Liver (tissue), 9 donors: ENCODE measurements around the gene STUM. TPM values are rescaled to one million over a fixed set of nuclear protein-coding genes. Genes with fewer than 3 reads are reported as not detected.

Experiments used
- DNase-seq: peaks from one replicate; pipeline ENCODE4 v3.0.0-alpha.2; 2017; ENCODE audit warnings: low spot score
- H3K27ac ChIP-seq, 2 donors: one replicate each; pipeline ENCODE4 v1.7.0; 2013; ENCODE audit warnings: inconsistent platforms in 2 of 2, low read length in 2 of 2, control low read depth in 1 of 2, low read depth in 1 of 2, mild to moderate bottlenecking in 1 of 2
- H3K27me3 ChIP-seq, 4 donors: one replicate each; pipeline versions ENCODE4 v1.6.1 to v1.7.0; 2013; ENCODE audit warnings: low read length in 3 of 4, inconsistent platforms in 1 of 4, mild to moderate bottlenecking in 1 of 4, moderate library complexity in 1 of 4; ENCODE audit not compliant: control insufficient read depth in 4 of 4, insufficient read depth in 4 of 4
- H3K36me3 ChIP-seq, 4 donors: one replicate each; pipeline versions ENCODE4 v1.6.1 to v1.7.0; 2013; ENCODE audit warnings: low read length in 3 of 4, mild to moderate bottlenecking in 3 of 4, low read depth in 1 of 4, moderate library complexity in 1 of 4; ENCODE audit not compliant: control insufficient read depth in 4 of 4, insufficient read depth in 3 of 4
- H3K4me1 ChIP-seq, 4 donors: one replicate each; pipeline versions ENCODE4 v1.6.1 to v1.7.0; 2013; ENCODE audit warnings: low read length in 3 of 4, mild to moderate bottlenecking in 3 of 4, moderate library complexity in 1 of 4; ENCODE audit not compliant: control insufficient read depth in 4 of 4, insufficient read depth in 4 of 4
- H3K4me3 ChIP-seq, 3 donors: one replicate each; pipeline versions ENCODE4 v1.6.1 to v1.7.0; 2013; ENCODE audit warnings: low read length in 3 of 3, control low read depth in 1 of 3, low read depth in 1 of 3, mild to moderate bottlenecking in 1 of 3
- H3K9ac ChIP-seq, 2 donors: one replicate each; pipeline ENCODE4 v1.7.0; 2013; ENCODE audit warnings: low read length in 2 of 2, mild to moderate bottlenecking in 2 of 2, moderate library complexity in 2 of 2, control low read depth in 1 of 2, low read depth in 1 of 2
- H3K9me3 ChIP-seq, 4 donors: one replicate each; pipeline versions ENCODE4 v1.6.1 to v1.7.0; 2013; ENCODE audit warnings: low read length in 3 of 4; ENCODE audit not compliant: control insufficient read depth in 4 of 4
- EGR1 ChIP-seq, 2 donors: IDR thresholded peaks; 2 replicates each; pipeline ENCODE4 v1.6.1; 2016 to 2018; ENCODE audit warnings: antibody characterized with exemption in 2 of 2, low read depth in 2 of 2
- FOXA1 ChIP-seq: IDR thresholded peaks from 2 replicates; pipeline ENCODE4 v1.6.1; 2016; ENCODE audit warnings: antibody characterized with exemption
- FOXA2 ChIP-seq: IDR thresholded peaks from 2 replicates; pipeline ENCODE4 v1.6.1; 2016; ENCODE audit warnings: antibody characterized with exemption
- GABPA ChIP-seq, 2 donors: IDR thresholded peaks in 1 of 2; conservative IDR thresholded peaks in 1 of 2; 2 replicates each; pipeline ENCODE4 v1.6.1; 2016; ENCODE audit warnings: antibody characterized with exemption in 2 of 2, mild to moderate bottlenecking in 1 of 2, moderate library complexity in 1 of 2
- HNF4A ChIP-seq, 2 donors: conservative IDR thresholded peaks; 2 replicates each; pipeline ENCODE4 v1.6.1; 2016; ENCODE audit warnings: antibody characterized with exemption in 2 of 2, mild to moderate bottlenecking in 2 of 2
- HNF4G ChIP-seq: IDR thresholded peaks from 2 replicates; pipeline ENCODE4 v1.6.1; 2016; ENCODE audit warnings: antibody characterized with exemption
- JUND ChIP-seq, 2 donors: IDR thresholded peaks; 2 replicates each; pipeline ENCODE4 v1.6.1; 2016; ENCODE audit warnings: antibody characterized with exemption in 2 of 2
- NR2F2 ChIP-seq: IDR thresholded peaks from 2 replicates; pipeline ENCODE4 v1.6.1; 2016; ENCODE audit warnings: antibody characterized with exemption
- RAD21 ChIP-seq, 2 donors: IDR thresholded peaks; 2 replicates each; pipeline ENCODE4 v1.6.1; 2016; ENCODE audit warnings: antibody characterized with exemption in 2 of 2, mild to moderate bottlenecking in 2 of 2
- RXRA ChIP-seq, 2 donors: IDR thresholded peaks; 2 replicates each; pipeline ENCODE4 v1.6.1; 2017 to 2018; ENCODE audit warnings: antibody characterized with exemption in 2 of 2, mild to moderate bottlenecking in 1 of 2
- SP1 ChIP-seq: IDR thresholded peaks from 2 replicates; pipeline ENCODE4 v1.6.1; 2018; ENCODE audit warnings: antibody characterized with exemption, mild to moderate bottlenecking
- TAF1 ChIP-seq: conservative IDR thresholded peaks from 2 replicates; pipeline ENCODE4 v1.6.1; 2016; ENCODE audit warnings: antibody characterized with exemption, mild to moderate bottlenecking
- WGBS: extraction: QIAGEN DNeasy Blood & Tissue Kit; methylation state at CpG from one replicate; pipeline ENCODE4 v1.1.7; 2013; 5-methylcytosine and 5-hydroxymethylcytosine counted together
- polyA plus RNA-seq, 2 donors: library from polyadenylated mRNA; stranded (reverse) in 1 of 2; unstranded in 1 of 2; fragments of 200-250 nt in 1 of 2; fragments of >200 nt in 1 of 2; fragmentation: Nextera tagmentation in 1 of 2; extraction: Ambion mirVana in 1 of 2; gene quantifications; one replicate each; pipeline versions ENCODE4 v1.2.1 to v1.2.3, GENCODE V29; 2013 to 2015
- total RNA-seq, 2 donors: library from RNA; depleted of rRNA; stranded (reverse); fragments of >200 nt; gene quantifications; one replicate each; pipeline ENCODE4 v1.2.3, GENCODE V29; 2014
- TF ChIP-seq, protein P1 (sequence below): IDR thresholded peaks from 2 replicates; pipeline ENCODE4 v1.6.1; 2016; ENCODE audit warnings: antibody characterized with exemption
- TF ChIP-seq, protein P2 (sequence below): IDR thresholded peaks from 2 replicates; pipeline ENCODE4 v1.6.1; 2016; ENCODE audit warnings: antibody characterized with exemption
- TF ChIP-seq, protein P3 (sequence below): IDR thresholded peaks from 2 replicates; pipeline ENCODE4 v1.6.1; 2016; ENCODE audit warnings: antibody characterized with exemption
- TF ChIP-seq, protein P4 (sequence below): IDR thresholded peaks from 2 replicates; pipeline ENCODE4 v1.6.1; 2016; ENCODE audit warnings: antibody characterized with exemption, mild to moderate bottlenecking
- TF ChIP-seq, protein P5 (sequence below): fragments of 150-350 bp; IDR thresholded peaks from 2 replicates; pipeline ENCODE4 v1.5.1; 2017; ENCODE audit warnings: improper control_type of control experiment, low read depth, low read length; ENCODE audit not compliant: missing input control
- donor health status: healthy.
- donor health status: healthy.
- donor health status: healthy.
- donor health status: healthy.
- donor health status: healthy.

Gene STUM
- total and polyA plus RNA-seq, 4 donors: 0.03 to 0.14 (median 0.07) TPM

DNA sequence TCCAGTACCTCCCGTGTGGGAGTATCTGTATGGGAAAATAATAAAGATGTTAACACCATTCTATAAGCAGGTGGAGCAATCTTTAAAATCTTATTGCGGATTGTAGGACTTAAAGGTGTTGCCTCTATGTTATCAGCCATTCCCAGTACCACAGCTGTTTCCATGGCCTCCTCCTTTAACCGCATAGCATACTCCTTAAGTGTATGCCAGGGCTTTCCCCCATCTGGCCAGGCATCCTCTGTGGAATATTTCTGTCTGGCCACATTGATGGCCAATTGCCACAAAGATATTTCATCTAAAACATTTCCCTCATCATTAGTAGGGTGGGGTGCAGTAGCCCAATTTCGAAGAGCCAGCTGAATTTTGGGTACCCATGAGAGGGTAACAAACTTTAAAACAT is 7.3 kb upstream of the STUM start:
- Histone ChIP-seq H3K27ac (no peak overlapping the region), H3K36me3 (no peaks in the 10 kb centered on the region), H3K4me1 (peaks cover 0 to 17% (median 11%) of the 10 kb centered on the region in 4 donors), H3K9me3 (no peaks in the 10 kb centered on the region), H3K27me3 (no peaks in the 10 kb centered on the region), H3K4me3 (no peak overlapping the region), H3K9ac (no peak overlapping the region)
- no peak for TF ChIP-seq RAD21 (IDR thresholded peaks at IDR 0.05)
- TF ChIP-seq JUND (IDR thresholded peaks at IDR 0.05): no peak
- no peak for TF ChIP-seq FOXA1
- TF ChIP-seq TAF1: no peak
- TF ChIP-seq, protein P1, sequence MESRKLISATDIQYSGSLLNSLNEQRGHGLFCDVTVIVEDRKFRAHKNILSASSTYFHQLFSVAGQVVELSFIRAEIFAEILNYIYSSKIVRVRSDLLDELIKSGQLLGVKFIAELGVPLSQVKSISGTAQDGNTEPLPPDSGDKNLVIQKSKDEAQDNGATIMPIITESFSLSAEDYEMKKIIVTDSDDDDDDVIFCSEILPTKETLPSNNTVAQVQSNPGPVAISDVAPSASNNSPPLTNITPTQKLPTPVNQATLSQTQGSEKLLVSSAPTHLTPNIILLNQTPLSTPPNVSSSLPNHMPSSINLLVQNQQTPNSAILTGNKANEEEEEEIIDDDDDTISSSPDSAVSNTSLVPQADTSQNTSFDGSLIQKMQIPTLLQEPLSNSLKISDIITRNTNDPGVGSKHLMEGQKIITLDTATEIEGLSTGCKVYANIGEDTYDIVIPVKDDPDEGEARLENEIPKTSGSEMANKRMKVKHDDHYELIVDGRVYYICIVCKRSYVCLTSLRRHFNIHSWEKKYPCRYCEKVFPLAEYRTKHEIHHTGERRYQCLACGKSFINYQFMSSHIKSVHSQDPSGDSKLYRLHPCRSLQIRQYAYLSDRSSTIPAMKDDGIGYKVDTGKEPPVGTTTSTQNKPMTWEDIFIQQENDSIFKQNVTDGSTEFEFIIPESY: no peak
- TF ChIP-seq, protein P2, sequence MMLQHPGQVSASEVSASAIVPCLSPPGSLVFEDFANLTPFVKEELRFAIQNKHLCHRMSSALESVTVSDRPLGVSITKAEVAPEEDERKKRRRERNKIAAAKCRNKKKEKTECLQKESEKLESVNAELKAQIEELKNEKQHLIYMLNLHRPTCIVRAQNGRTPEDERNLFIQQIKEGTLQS: no peak
- TF ChIP-seq, protein P3, sequence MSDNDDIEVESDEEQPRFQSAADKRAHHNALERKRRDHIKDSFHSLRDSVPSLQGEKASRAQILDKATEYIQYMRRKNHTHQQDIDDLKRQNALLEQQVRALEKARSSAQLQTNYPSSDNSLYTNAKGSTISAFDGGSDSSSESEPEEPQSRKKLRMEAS: no peak
- TF ChIP-seq RXRA (IDR thresholded peaks at IDR 0.05): no peak
- TF ChIP-seq, protein P4, sequence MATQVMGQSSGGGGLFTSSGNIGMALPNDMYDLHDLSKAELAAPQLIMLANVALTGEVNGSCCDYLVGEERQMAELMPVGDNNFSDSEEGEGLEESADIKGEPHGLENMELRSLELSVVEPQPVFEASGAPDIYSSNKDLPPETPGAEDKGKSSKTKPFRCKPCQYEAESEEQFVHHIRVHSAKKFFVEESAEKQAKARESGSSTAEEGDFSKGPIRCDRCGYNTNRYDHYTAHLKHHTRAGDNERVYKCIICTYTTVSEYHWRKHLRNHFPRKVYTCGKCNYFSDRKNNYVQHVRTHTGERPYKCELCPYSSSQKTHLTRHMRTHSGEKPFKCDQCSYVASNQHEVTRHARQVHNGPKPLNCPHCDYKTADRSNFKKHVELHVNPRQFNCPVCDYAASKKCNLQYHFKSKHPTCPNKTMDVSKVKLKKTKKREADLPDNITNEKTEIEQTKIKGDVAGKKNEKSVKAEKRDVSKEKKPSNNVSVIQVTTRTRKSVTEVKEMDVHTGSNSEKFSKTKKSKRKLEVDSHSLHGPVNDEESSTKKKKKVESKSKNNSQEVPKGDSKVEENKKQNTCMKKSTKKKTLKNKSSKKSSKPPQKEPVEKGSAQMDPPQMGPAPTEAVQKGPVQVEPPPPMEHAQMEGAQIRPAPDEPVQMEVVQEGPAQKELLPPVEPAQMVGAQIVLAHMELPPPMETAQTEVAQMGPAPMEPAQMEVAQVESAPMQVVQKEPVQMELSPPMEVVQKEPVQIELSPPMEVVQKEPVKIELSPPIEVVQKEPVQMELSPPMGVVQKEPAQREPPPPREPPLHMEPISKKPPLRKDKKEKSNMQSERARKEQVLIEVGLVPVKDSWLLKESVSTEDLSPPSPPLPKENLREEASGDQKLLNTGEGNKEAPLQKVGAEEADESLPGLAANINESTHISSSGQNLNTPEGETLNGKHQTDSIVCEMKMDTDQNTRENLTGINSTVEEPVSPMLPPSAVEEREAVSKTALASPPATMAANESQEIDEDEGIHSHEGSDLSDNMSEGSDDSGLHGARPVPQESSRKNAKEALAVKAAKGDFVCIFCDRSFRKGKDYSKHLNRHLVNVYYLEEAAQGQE: no peak
- no peak for TF ChIP-seq EGR1 (IDR thresholded peaks at IDR 0.05; ENCODE audit: low read depth in 2 of 2)
- no peak for TF ChIP-seq SP1
- TF ChIP-seq HNF4G: no peak
- TF ChIP-seq GABPA (IDR thresholded peaks at IDR 0.05 in 1 of 2, conservative IDR thresholded peaks at IDR 0.05 in 1 of 2): no peak
- TF ChIP-seq, protein P5, sequence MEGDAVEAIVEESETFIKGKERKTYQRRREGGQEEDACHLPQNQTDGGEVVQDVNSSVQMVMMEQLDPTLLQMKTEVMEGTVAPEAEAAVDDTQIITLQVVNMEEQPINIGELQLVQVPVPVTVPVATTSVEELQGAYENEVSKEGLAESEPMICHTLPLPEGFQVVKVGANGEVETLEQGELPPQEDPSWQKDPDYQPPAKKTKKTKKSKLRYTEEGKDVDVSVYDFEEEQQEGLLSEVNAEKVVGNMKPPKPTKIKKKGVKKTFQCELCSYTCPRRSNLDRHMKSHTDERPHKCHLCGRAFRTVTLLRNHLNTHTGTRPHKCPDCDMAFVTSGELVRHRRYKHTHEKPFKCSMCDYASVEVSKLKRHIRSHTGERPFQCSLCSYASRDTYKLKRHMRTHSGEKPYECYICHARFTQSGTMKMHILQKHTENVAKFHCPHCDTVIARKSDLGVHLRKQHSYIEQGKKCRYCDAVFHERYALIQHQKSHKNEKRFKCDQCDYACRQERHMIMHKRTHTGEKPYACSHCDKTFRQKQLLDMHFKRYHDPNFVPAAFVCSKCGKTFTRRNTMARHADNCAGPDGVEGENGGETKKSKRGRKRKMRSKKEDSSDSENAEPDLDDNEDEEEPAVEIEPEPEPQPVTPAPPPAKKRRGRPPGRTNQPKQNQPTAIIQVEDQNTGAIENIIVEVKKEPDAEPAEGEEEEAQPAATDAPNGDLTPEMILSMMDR: no peak
- no peak for TF ChIP-seq FOXA2
- TF ChIP-seq HNF4A (conservative IDR thresholded peaks at IDR 0.05): no peak
- no peak for TF ChIP-seq NR2F2
- DNase-seq: no peak
- WGBS: 97% methylated on average over 4 of the region's 4 CpGs
